Upper lobe of left lung (tissue), 6 donors: ENCODE measurements around the gene TMSB10. TPM values are rescaled to one million over a fixed set of nuclear protein-coding genes. Genes with fewer than 3 reads are reported as not detected.
"Not testable (repeated sequence)": the region's sequence is repeated elsewhere in the genome, so short reads cannot be mapped to it uniquely, and the experiment has no call there.

Experiments used
- ATAC-seq, 2 donors: fragments of 200-7000 bp; cut with Tn5 transposase; one replicate each; pipeline ENCODE4 v1.9.1; 2022; ENCODE audit warnings: mild to moderate bottlenecking in 2 of 2, moderate library complexity in 2 of 2; ENCODE audit not compliant: low FRiP score in 2 of 2
- DNase-seq, 2 donors: peaks; one replicate each; pipeline ENCODE4 v3.0.0-alpha.2; 2019 to 2020
- H3K27ac ChIP-seq, 4 donors: fragments of 200-600 bp; sonication (generic); one replicate each; pipeline ENCODE4 v1.5.1; 2016 to 2019
- H3K27me3 ChIP-seq, 4 donors: fragments of 200-600 bp; sonication (generic); one replicate each; pipeline ENCODE4 v1.5.1; 2017 to 2019
- H3K36me3 ChIP-seq, 4 donors: fragments of 200-600 bp; sonication (generic); one replicate each; pipeline ENCODE4 v1.5.1; 2016 to 2019
- H3K4me1 ChIP-seq, 4 donors: fragments of 200-600 bp; sonication (generic); one replicate each; pipeline ENCODE4 v1.5.1; 2018 to 2019
- H3K4me3 ChIP-seq, 4 donors: fragments of 200-600 bp; sonication (generic); one replicate each; pipeline ENCODE4 v1.5.1; 2017 to 2019; ENCODE audit warnings: mild to moderate bottlenecking in 2 of 4, moderate library complexity in 1 of 4
- H3K9me3 ChIP-seq, 4 donors: fragments of 200-600 bp; sonication (generic); one replicate each; pipeline ENCODE4 v1.5.1; 2018 to 2019
- CTCF ChIP-seq, 6 experiments: fragments of 450-650 bp in 4 of 6; fragments of 200-600 bp in 2 of 6; sonication (generic) in 2 of 6; IDR thresholded peaks; one replicate each; pipeline ENCODE4 v1.5.1; 2016 to 2019; ENCODE audit warnings: antibody characterized with exemption in 6 of 6
- EP300 ChIP-seq, 4 donors: sonication (generic); formaldehyde crosslinking; IDR thresholded peaks; one replicate each; pipeline ENCODE4 v1.5.1; 2017; ENCODE audit warnings: antibody characterized with exemption in 4 of 4, control low read depth in 2 of 4
- POLR2A ChIP-seq, 4 donors: fragments of 450-650 bp; IDR thresholded peaks; one replicate each; pipeline ENCODE4 v1.5.1; 2016 to 2017; ENCODE audit warnings: antibody characterized with exemption in 4 of 4, mild to moderate bottlenecking in 2 of 4
- POLR2AphosphoS5 ChIP-seq, 2 donors: sonication (generic); formaldehyde crosslinking; IDR thresholded peaks; one replicate each; pipeline ENCODE4 v1.5.1; 2017; ENCODE audit warnings: antibody characterized with exemption in 2 of 2
- WGBS, 2 donors: methylation state at CpG; one replicate each; pipeline ENCODE4 v1.1.5; 2017 to 2018; 5-methylcytosine and 5-hydroxymethylcytosine counted together
- total RNA-seq, 6 donors: library from RNA; depleted of rRNA in 4 of 6; stranded (reverse); fragments of >200 nt in 4 of 6; gene quantifications; one replicate each; pipeline versions ENCODE4 v1.1.0 to v1.2.1, GENCODE V29; 2016 to 2021
- donor health status: DM: no; HTN: no; CAD: no; lungs with moderate emphysema.
- donor health status: DM: no; HTN: yes; CAD: no; lungs with severe emphysema.

The TMSB10 gene
- total RNA-seq, 6 donors from 2014 or later: 1,275 to 5,234 (median 2,267) TPM

- ATAC-seq (no peak), DNase-seq (no peak)
- WGBS, 2 donors: 74 to 78% methylated on average over 4 of the region's 4 CpGs
- Histone ChIP-seq H3K4me1 (peaks cover 3 to 9% (median 7%) of the 10 kb centered on the region in 4 donors), H3K27me3 (peaks cover 0 to 2% (median 0%) of the 10 kb centered on the region in 4 donors), H3K9me3 (no peaks in the 10 kb centered on the region), H3K4me3 (no peak overlapping the region), H3K27ac (no peak overlapping the region), H3K36me3 (no peaks in the 10 kb centered on the region)
- TF ChIP-seq POLR2AphosphoS5 (IDR thresholded peaks at IDR 0.05) (no peak), EP300 (IDR thresholded peaks at IDR 0.05) (no peak), POLR2A (IDR thresholded peaks at IDR 0.05) (no peak), CTCF (IDR thresholded peaks at IDR 0.05) (no peak)
Measured at GRCh38 chr2:84875213-84875560, 30.3 kb upstream of the TMSB10 start.

GRCh38 chr2:84875619-84876018, 29.8 kb upstream of the TMSB10 start:
- H3K36me3 ChIP-seq, H3K27me3 ChIP-seq, H3K9me3 ChIP-seq, DNase-seq, H3K27ac ChIP-seq, ATAC-seq, H3K4me3 ChIP-seq: not testable (repeated sequence)
- WGBS, 2 donors: 71 to 100% methylated on average over 1 of the region's 1 CpG
- peaks cover 5 to 14% (median 12%) of the 10 kb centered on the region in 4 donors for H3K4me1 ChIP-seq

- H3K27ac ChIP-seq: no peak overlapping the region
- DNase-seq (no peak), ATAC-seq (no peak)
- no peaks in the 10 kb centered on the region for H3K36me3 ChIP-seq
- TF ChIP-seq POLR2A (IDR thresholded peaks at IDR 0.05) (no peak), EP300 (IDR thresholded peaks at IDR 0.05) (no peak), POLR2AphosphoS5 (IDR thresholded peaks at IDR 0.05) (no peak), CTCF (IDR thresholded peaks at IDR 0.05) (no peak)
- no peak overlapping the region for H3K4me3 ChIP-seq
- 75 to 83% methylated on average over 3 of the region's 3 CpGs for WGBS, 2 donors
- H3K4me1 ChIP-seq: peaks cover 11 to 21% (median 19%) of the 10 kb centered on the region in 4 donors
- no peaks in the 10 kb centered on the region for H3K9me3 ChIP-seq
- peaks cover 0 to 11% (median 4%) of the 10 kb centered on the region in 4 donors for H3K27me3 ChIP-seq
Measured at GRCh38 chr2:84876369-84876768, 29.1 kb upstream of the TMSB10 start.

GRCh38 chr2:84878459-84878858, 27.0 kb upstream of the TMSB10 start:
- Histone ChIP-seq H3K27ac (no peak overlapping the region), H3K36me3 (no peaks in the 10 kb centered on the region), H3K9me3 (no peaks in the 10 kb centered on the region), H3K4me3 (no peak overlapping the region), H3K27me3 (peaks cover 0 to 11% (median 4%) of the 10 kb centered on the region in 4 donors), H3K4me1 (peaks cover 20 to 32% (median 27%) of the 10 kb centered on the region in 4 donors)
- ATAC-seq: no peak
- WGBS, 2 donors: 83 to 95% methylated on average over 1 of the region's 1 CpG
- no peak for DNase-seq
- TF ChIP-seq EP300 (IDR thresholded peaks at IDR 0.05) (no peak), POLR2A (IDR thresholded peaks at IDR 0.05) (no peak), CTCF (IDR thresholded peaks at IDR 0.05) (no peak), POLR2AphosphoS5 (IDR thresholded peaks at IDR 0.05) (no peak)

- H3K4me1 ChIP-seq: peaks cover 20 to 32% (median 27%) of the 10 kb centered on the region in 4 donors
- ATAC-seq (no peak), DNase-seq (no peak)
- no peak for TF ChIP-seq POLR2A (IDR thresholded peaks at IDR 0.05)
- TF ChIP-seq EP300 (IDR thresholded peaks at IDR 0.05): no peak
- TF ChIP-seq CTCF (IDR thresholded peaks at IDR 0.05): no peak
- TF ChIP-seq POLR2AphosphoS5 (IDR thresholded peaks at IDR 0.05): no peak
- 73 to 87% methylated on average over 7 of the region's 7 CpGs for WGBS, 2 donors
- H3K27me3 ChIP-seq: peaks cover 0 to 11% (median 4%) of the 10 kb centered on the region in 4 donors
- H3K27ac ChIP-seq: no peak overlapping the region
- peak overlapping the region in 2 of 4 donors; percentile 65 to 74 for H3K4me3 ChIP-seq
- H3K9me3 ChIP-seq: no peaks in the 10 kb centered on the region
- H3K36me3 ChIP-seq: no peaks in the 10 kb centered on the region
Measured at GRCh38 chr2:84878896-84879583, 26.4 kb upstream of the TMSB10 start.
